Transverse colon (tissue), 4 donors: Measurements from ENCODE around the gene NDUFB5. TPM values are rescaled to one million over a fixed set of nuclear protein-coding genes. Genes with fewer than 3 reads are reported as not detected.

Experiments
- DNase-seq: peaks from one replicate; pipeline ENCODE4 v3.0.0-alpha.2; 2019
- H3K27ac ChIP-seq, 4 donors: fragments of 200-600 bp; sonication (generic); 2 replicates each; pipeline ENCODE4 v1.5.1; 2016 to 2018; ENCODE audit warnings: inconsistent platforms in 4 of 4
- H3K27me3 ChIP-seq: fragments of 200-600 bp; sonication (generic); 2 replicates; pipeline ENCODE4 v1.5.1; 2017; ENCODE audit warnings: inconsistent platforms
- H3K36me3 ChIP-seq, 4 donors: fragments of 200-600 bp; sonication (generic); 2 replicates each; pipeline ENCODE4 v1.5.1; 2017 to 2019; ENCODE audit warnings: inconsistent platforms in 4 of 4
- H3K4me1 ChIP-seq, 4 donors: fragments of 200-600 bp; sonication (generic); 2 replicates each; pipeline ENCODE4 v1.5.1; 2017 to 2020; ENCODE audit warnings: inconsistent platforms in 4 of 4
- H3K4me3 ChIP-seq, 4 donors: fragments of 200-600 bp; sonication (generic); 1 replicate in 1 of 4; 2 replicates in 3 of 4; pipeline versions ENCODE4 v1.5.1 to v1.6.1; 2017 to 2019; ENCODE audit warnings: inconsistent platforms in 4 of 4
- H3K9me3 ChIP-seq, 2 donors: fragments of 200-600 bp; sonication (generic); 2 replicates each; pipeline ENCODE4 v1.5.1; 2017 to 2019; ENCODE audit warnings: inconsistent platforms in 2 of 2
- EP300 ChIP-seq: sonication (generic); formaldehyde crosslinking; IDR thresholded peaks from one replicate; pipeline ENCODE4 v1.6.1; 2017; ENCODE audit warnings: antibody characterized with exemption, low read depth
- POLR2A ChIP-seq: fragments of 450-650 bp; IDR thresholded peaks from one replicate; pipeline ENCODE4 v1.6.1; 2016; ENCODE audit warnings: antibody characterized with exemption, mild to moderate bottlenecking, moderate library complexity
- POLR2AphosphoS5 ChIP-seq, 3 donors: sonication (generic); formaldehyde crosslinking; IDR thresholded peaks; one replicate each; pipeline ENCODE4 v1.6.1; 2016; ENCODE audit warnings: antibody characterized with exemption in 3 of 3
- WGBS, 2 donors: methylation state at CpG; one replicate each; pipeline ENCODE4 v1.1.5; 2018; ENCODE audit warnings: low coverage in 1 of 2; 5-methylcytosine and 5-hydroxymethylcytosine counted together
- in situ Hi-C, 4 donors: fragments of 200-750 bp; cut with MboI; loops; one replicate each; pipeline versions ENCODE4 v1.15.0 to v1.15.1; 2017; ENCODE audit warnings: low sequenced_read_pairs in 3 of 4, low pct_ligation_motif_present in 1 of 4, low pct_unique_long_range_greater_than_20kb in 1 of 4
- intact Hi-C: fragments of 100-400 bp; cut with DNase I; formaldehyde crosslinking; loops from one replicate; pipeline ENCODE4 v1.15.1; 2023; ENCODE audit warnings: low total_unique reads
- total RNA-seq, 4 donors: library from RNA; depleted of rRNA; stranded (reverse); fragments of >200 nt; gene quantifications; one replicate each; pipeline ENCODE4 v1.1.0, GENCODE V29; 2016
- TF ChIP-seq, protein P1 (sequence below), 5 experiments: fragments of 200-600 bp in 3 of 5; fragments of 450-650 bp in 2 of 5; sonication (generic) in 3 of 5; IDR thresholded peaks; 1 replicate in 2 of 5; 2 replicates in 3 of 5; pipeline ENCODE4 v1.5.1; 2016 to 2017; ENCODE audit warnings: antibody characterized with exemption in 5 of 5, inconsistent platforms in 3 of 5, mild to moderate bottlenecking in 2 of 5, moderate library complexity in 1 of 5

Gene NDUFB5
- total RNA-seq, 4 donors from 2014 or later: 47.5 to 139 (median 88.5) TPM

DNA sequence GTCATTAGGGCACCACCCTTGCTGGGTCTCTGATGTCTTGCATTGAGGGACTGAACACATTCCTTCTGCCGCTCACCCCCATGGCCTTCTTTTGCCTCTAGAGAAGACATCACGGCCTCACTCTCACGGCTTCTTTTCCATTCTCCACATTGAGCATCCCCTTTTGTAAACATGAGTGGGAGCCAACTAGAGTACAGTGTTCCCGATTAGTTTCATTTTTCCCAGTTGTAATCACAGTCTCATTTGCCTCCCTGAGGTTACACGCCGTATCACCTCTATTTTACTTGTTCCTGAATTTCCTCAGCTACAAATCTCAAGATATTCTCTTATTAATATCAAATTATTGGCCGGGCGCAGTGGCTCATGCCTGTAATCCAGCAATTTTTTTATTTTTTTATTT, 65.7 kb downstream of the NDUFB5 start:
- in situ Hi-C loops (no loop called here), intact Hi-C loops (no loop called here)
- 74 to 81% methylated on average over 8 of the region's 8 CpGs for WGBS, 2 donors

DNA sequence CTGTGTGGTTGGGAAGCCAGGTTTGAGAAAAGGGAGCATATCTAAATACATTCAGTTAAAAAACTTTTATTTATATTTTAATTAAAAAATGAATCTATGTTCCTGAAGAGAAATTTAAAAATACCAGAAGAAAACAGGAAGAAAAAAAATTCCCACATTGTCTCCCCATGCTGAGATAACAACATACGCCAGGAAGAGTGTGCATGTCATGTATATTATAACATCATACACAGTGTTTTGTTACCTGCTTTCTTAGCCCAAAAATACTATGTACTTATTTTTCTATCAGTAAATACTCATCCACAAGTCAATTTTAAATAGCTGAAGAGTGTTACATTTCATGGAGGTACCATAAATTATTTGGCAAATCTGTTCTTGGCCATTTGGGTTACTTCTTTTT, 66.7 kb downstream of the NDUFB5 start:
- WGBS, 2 donors: 96 to 100% methylated on average over 1 of the region's 1 CpG
- intact Hi-C loops (no loop called here), in situ Hi-C loops (no loop called here)
- DNase-seq: no peak
- Histone ChIP-seq H3K4me1 (no peaks in the 10 kb centered on the region), H3K4me3 (no peak overlapping the region), H3K27me3 (no peaks in the 10 kb centered on the region), H3K9me3 (no peaks in the 10 kb centered on the region), H3K36me3 (no peaks in the 10 kb centered on the region), H3K27ac (no peak overlapping the region)
- TF ChIP-seq, protein P1, sequence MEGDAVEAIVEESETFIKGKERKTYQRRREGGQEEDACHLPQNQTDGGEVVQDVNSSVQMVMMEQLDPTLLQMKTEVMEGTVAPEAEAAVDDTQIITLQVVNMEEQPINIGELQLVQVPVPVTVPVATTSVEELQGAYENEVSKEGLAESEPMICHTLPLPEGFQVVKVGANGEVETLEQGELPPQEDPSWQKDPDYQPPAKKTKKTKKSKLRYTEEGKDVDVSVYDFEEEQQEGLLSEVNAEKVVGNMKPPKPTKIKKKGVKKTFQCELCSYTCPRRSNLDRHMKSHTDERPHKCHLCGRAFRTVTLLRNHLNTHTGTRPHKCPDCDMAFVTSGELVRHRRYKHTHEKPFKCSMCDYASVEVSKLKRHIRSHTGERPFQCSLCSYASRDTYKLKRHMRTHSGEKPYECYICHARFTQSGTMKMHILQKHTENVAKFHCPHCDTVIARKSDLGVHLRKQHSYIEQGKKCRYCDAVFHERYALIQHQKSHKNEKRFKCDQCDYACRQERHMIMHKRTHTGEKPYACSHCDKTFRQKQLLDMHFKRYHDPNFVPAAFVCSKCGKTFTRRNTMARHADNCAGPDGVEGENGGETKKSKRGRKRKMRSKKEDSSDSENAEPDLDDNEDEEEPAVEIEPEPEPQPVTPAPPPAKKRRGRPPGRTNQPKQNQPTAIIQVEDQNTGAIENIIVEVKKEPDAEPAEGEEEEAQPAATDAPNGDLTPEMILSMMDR (IDR thresholded peaks at IDR 0.05): no peak
- no peak for TF ChIP-seq POLR2A
- TF ChIP-seq EP300: no peak
- no peak for TF ChIP-seq POLR2AphosphoS5 (IDR thresholded peaks at IDR 0.05)

More for the DNA sequence above, 65.7 kb downstream of the NDUFB5 start:
- H3K9me3 ChIP-seq: no peaks in the 10 kb centered on the region
- no peaks in the 10 kb centered on the region for H3K4me1 ChIP-seq
- H3K4me3 ChIP-seq: no peak overlapping the region
- no peak overlapping the region for H3K27ac ChIP-seq
- DNase-seq: no peak
- no peaks in the 10 kb centered on the region for H3K36me3 ChIP-seq
- no peaks in the 10 kb centered on the region for H3K27me3 ChIP-seq
- TF ChIP-seq, protein P1 (IDR thresholded peaks at IDR 0.05): no peak
- no peak for TF ChIP-seq POLR2AphosphoS5 (IDR thresholded peaks at IDR 0.05)
- TF ChIP-seq POLR2A: no peak
- TF ChIP-seq EP300: no peak

DNA sequence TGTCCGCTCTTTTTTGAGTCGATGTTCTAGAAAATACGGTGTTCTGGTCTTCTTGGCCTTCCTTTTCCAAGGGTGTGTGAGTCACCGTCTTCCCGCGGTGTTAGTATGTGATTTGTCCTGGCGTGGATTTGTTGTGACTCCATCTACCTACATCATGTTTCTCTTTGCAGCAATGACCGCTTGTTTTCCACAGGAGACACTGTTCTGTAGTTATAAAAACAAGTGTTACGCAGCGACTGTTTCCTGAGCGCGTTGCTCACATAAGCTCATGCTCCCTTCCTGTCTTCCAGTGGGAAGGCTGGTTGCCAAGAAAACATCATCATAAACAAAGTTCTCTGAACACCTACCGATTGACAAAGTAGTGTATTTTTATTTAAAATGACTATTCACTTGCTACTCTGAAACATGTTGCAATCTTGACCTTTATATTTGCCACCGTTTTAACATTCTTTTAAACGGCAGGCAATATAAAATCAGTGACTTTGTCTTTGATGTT, 67.2 kb downstream of the NDUFB5 start:
- Histone ChIP-seq H3K4me3 (no peak overlapping the region), H3K36me3 (no peaks in the 10 kb centered on the region), H3K4me1 (no peaks in the 10 kb centered on the region), H3K27ac (no peak overlapping the region), H3K27me3 (no peaks in the 10 kb centered on the region), H3K9me3 (no peaks in the 10 kb centered on the region)
- intact Hi-C loops (no loop called here), in situ Hi-C loops (no loop called here)
- TF ChIP-seq, protein P1 (IDR thresholded peaks at IDR 0.05): no peak
- TF ChIP-seq POLR2AphosphoS5 (IDR thresholded peaks at IDR 0.05) (no peak), EP300 (no peak), POLR2A (no peak)
- DNase-seq: no peak
- 85 to 89% methylated on average over 10 to 15 of the region's 15 CpGs for WGBS, 2 donors

DNA sequence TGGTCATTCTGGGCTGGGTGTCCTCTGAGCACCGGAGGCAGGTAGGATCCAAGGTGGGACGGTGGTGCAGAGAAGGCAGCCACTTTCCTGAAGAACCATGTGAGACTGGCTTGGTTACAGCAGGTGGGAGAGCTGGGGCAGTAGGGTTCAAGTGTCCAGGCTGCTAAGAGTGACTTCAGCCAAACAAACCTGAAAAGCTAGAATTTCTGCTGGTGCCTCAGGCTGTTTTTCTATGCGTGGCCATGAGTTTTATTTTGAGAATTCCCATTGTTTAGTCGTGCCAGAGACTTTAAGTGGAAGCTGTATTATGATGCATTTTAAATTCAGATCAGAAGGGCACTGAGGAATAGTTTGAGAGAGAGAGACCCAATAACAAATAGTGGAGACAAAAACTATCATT, 68.3 kb downstream of the NDUFB5 start:
- Histone ChIP-seq H3K4me1 (no peaks in the 10 kb centered on the region), H3K27me3 (no peaks in the 10 kb centered on the region), H3K4me3 (no peak overlapping the region), H3K9me3 (no peaks in the 10 kb centered on the region), H3K36me3 (no peaks in the 10 kb centered on the region), H3K27ac (no peak overlapping the region)
- no peak for TF ChIP-seq EP300
- no peak for TF ChIP-seq POLR2AphosphoS5 (IDR thresholded peaks at IDR 0.05)
- TF ChIP-seq, protein P1 (IDR thresholded peaks at IDR 0.05): no peak
- TF ChIP-seq POLR2A: no peak
- intact Hi-C loops: no loop called here
- 83 to 87% methylated on average over 4 of the region's 4 CpGs for WGBS, 2 donors
- in situ Hi-C loops: no loop called here
- no peak for DNase-seq
